ENCODE measurements around the gene GPC1. TPM values are rescaled to one million over a fixed set of nuclear protein-coding genes. Genes with fewer than 3 reads are reported as not detected.
A peak's percentile ranks its signal among the peaks of the same experiment; 100 is the strongest.
"Not testable (repeated sequence)": the region's sequence is repeated elsewhere in the genome, so short reads cannot be mapped to it uniquely, and the experiment has no call there.

GPC1 gene
- total RNA-seq, 1 experiment from 2014 or later, result 5.8 TPM

DNA sequence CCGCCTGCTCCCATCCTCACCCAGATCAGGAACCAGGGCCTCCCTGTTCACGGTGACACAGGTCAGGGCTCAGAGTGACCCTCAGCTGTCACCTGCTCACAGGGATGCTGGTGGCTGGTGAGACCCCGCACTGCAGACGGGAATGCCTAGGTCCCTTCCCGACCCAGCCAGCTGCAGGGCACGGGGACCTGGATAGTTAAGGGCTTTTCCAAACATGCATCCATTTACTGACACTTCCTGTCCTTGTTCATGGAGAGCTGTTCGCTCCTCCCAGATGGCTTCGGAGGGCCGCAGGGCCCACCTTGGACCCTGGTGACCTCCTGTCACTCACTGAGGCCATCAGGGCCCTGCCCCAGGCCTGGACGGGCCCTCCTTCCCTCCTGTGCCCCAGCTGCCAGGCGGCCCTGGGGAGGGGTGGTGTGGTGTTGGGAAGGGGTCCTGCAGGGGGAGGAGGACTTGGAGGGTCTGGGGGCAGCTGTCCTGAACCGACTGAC is 31.7 kb downstream of the GPC1 start:
- no peak for DNase-seq (ENCODE audit: low read depth, low spot score)

DNA sequence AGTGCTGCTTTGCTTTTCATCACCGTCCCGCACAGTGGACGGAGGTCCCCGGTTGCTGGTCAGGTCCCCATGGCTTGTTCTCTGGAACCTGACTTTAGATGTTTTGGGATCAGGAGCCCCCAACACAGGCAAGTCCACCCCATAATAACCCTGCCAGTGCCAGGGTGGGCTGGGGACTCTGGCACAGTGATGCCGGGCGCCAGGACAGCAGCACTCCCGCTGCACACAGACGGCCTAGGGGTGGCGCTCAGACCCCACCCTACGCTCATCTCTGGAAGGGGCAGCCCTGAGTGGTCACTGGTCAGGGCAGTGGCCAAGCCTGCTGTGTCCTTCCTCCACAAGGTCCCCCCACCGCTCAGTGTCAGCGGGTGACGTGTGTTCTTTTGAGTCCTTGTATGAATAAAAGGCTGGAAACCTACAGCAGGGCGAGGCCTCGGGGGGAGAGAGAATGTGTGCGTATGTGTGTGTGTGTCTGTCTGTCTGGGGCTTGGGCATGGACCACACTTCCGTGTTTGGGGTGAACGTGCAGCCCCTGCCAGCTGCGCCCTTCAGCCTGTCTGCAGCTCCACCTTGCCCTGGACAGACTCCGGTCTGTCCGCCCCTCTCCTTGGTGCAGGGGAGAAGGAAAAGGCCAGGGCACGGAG is 32.3 kb downstream of the GPC1 start:
- in situ Hi-C loops (cut with HindIII; ENCODE audit: low pct_unique_long_range_greater_than_20kb, low sequenced_read_pairs), result no loop called here
- no peak for DNase-seq (ENCODE audit: low read depth, low spot score)

More for the DNA sequence above, 31.7 kb downstream of the GPC1 start:
- in situ Hi-C loops (cut with HindIII; ENCODE audit: low pct_unique_long_range_greater_than_20kb, low sequenced_read_pairs), result no loop called here

DNA sequence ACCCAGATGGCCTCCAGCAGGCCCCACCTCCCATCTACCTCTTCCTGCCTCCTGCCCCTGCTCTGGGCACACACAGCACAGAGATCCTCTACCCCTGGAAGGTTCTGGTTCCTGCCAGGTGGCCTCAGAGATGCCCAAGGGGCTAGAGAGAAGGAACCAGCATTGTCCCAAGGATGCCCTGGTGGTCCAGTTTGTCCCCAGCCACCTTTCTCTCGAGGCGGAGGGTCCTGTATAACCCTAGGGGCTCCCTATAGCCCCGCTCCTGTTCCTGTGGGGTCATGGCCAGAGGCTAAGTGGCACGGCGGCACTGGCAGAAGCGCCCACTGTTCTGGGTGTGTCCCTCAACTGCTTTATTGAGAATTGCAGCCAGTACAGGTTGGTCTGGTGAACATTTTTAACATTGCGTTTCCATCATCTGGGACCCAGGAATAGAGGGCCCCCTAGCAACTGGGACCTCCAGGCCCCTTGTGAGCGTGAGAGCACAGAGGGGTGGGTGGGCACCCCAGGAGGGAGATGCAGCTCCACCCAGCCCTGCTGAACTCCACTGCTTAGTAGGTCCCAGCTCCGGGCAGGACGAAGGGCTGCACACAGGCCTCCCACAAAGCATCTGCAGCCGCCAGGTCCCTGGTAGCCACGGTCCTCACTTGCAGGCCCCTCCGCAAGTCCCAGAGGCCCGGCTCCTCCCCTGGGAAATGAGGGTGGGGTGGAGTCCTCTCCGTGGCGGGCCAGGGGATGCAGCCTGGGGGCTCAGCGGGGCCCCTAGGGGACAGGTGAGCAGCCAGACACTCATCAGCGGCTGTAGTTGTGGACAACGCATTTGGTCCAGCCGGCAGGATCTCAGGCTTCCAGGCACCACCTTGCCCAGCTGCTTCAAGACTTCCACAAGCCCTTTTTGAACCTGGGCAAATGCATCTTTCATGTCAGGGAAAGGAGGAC is 33.1 kb downstream of the GPC1 start:
- in situ Hi-C loops (cut with HindIII; ENCODE audit: low pct_unique_long_range_greater_than_20kb, low sequenced_read_pairs), result no loop called here

DNA sequence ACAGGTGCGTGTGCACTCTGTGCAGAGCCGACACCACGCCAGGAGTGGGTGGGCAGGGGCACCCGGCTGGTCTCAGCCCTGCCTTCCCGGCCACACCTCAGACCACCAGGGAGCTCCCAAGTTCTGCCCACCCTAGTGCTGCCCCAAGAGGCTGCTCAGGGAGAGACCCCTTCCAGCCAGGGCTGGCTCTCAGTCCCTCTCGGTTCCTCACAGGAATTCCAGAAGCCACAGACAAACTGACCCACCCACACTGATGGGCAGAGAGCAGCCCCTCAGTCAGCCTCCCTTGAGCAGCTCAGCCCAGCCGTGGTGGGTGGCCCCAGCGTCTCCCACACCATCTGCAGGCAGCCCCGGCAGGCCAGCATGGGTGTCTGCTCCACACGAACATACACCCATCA is 33.8 kb downstream of the GPC1 start:
- in situ Hi-C loops (cut with HindIII; ENCODE audit: low pct_unique_long_range_greater_than_20kb, low sequenced_read_pairs), result no loop called here
- DNase-seq (ENCODE audit: low read depth, low spot score), result no peak

More for the DNA sequence above, 33.1 kb downstream of the GPC1 start:
- no peak for DNase-seq (ENCODE audit: low read depth, low spot score)

DNA sequence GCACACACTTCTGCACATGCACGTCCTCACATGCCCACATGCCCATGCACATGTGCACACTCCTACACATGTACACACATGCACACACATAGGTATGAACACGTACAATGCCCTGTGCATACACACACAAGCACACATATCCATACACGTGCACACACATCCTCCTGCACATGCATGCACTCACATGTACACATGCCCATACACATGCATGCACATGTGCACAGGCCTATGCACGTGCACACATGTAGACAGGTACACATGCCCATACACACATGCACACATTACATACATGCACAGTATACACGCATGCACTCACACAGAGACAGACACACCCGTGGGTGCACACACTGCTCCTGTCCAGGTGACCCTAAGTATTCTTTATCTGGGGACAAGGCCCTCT is 34.3 kb downstream of the GPC1 start:
- DNase-seq (ENCODE audit: low read depth, low spot score), result no peak
- in situ Hi-C loops (cut with HindIII; ENCODE audit: low pct_unique_long_range_greater_than_20kb, low sequenced_read_pairs), result no loop called here

DNA sequence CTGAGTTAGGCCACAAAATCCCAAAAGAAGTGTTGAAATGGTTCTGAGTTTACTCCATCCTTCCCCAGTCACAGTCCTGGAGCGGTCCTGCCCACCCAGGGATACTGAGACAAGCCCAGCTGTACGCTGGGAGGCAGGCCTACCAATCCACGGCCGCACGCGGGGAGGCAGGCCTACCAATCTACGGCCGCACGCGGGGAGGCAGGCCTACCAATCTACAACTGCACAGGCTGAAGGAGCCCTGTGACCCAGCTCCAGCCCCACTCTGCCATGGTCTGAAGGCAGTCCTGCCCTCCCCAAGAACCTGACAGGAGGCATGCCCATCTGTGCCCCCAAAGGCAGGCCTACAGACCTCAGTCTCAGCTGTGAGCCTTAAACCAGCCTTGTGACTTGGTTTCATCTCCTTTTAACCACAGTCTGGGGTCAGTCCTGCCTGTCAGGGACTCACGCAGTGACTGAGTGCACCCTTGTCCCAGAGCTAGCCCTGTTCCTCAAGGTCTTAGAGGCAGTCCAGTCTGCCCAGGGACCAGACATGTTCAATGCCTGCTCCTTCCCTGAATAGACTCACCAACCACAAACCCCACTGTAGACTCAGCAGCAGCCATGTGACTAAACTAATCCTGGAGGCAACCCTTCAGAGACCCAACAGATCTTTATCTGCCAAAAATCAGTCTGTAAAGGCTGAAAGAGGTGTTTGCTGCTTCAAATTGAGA is 36.8 kb downstream of the GPC1 start:
- in situ Hi-C loops (cut with HindIII; ENCODE audit: low pct_unique_long_range_greater_than_20kb, low sequenced_read_pairs), result no loop called here
- DNase-seq (ENCODE audit: low read depth, low spot score), result no peak

DNA sequence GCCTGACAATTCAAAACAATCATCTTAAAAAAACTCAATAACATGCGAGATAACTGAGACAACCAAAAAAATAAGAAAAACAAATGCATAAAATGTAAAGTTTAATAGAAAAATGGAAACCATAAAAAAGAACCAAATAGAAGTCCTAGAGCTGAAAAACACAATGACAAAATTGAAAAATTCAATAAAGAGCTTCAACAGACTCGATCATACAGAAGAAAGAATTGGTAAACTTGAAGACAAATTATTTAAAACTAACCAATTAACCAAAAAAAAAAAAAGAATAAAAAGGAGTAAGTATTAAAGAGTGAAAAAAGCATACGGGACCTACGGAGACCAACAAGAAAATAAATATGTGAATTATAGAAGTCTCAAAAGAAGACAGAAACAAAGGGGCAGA is 37.7 kb downstream of the GPC1 start:
- in situ Hi-C loops (cut with HindIII; ENCODE audit: low pct_unique_long_range_greater_than_20kb, low sequenced_read_pairs), result no loop called here
- no peak for DNase-seq (ENCODE audit: low read depth, low spot score)

DNA sequence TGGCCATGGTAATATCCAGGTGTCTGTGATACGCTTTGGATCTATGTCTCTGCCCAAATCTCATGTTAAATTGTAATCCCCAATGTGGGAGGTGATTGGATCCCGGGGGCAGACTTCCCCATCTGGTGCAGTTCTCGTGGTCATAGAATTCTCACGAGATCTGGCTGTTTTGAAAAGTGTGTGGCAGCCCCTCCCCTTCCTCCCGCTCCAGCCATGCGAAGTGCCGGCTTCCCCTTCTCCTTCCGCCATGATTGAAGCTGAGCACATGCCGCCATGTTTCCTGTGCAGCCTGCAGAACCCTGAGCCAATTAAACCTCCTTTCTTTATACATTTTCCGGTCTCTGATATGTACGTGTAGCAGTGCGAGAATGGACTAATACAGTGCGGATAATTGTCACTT is 42.5 kb downstream of the GPC1 start:
- DNase-seq (ENCODE audit: low read depth, low spot score), result no peak
- in situ Hi-C loops (cut with HindIII; ENCODE audit: low pct_unique_long_range_greater_than_20kb, low sequenced_read_pairs), result no loop called here

DNA sequence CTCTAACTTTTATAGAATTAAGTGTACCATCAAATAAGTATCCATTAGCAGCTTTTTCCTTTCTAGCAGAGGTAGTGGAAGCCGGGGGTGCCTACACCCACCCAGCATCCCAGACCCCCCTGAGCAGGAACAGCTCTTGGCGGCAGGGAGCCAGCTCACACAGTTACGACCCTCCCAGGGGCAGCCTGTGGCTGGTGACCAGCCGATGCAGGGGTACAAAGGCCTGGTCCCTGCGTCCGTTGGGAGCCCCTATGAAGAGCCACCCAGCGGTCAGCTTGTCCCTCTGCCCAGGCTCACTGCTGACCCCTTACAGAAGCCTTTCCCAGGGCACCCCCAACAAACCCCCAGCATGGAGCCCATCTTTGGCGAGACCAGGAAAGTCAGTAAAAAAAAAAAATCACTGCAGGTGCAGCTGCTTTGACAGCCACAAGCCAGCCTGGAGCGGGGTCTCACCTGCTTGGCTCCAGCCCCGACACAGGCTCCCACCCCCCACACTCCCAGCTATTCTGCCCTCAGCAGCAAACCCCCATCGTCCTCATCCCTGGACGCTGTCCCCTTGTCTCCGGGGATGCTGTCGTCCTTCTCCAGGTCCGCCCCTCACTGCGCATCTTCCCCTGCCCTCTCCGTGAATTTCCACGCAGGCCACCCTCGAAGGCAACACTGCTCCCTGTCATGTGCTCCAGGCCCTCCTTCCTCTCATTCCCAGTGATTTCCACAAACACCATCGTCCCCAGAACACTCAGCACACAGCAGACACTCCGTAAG is 43.1 kb downstream of the GPC1 start:
- in situ Hi-C loops (cut with HindIII; ENCODE audit: low pct_unique_long_range_greater_than_20kb, low sequenced_read_pairs), result no loop called here

DNA sequence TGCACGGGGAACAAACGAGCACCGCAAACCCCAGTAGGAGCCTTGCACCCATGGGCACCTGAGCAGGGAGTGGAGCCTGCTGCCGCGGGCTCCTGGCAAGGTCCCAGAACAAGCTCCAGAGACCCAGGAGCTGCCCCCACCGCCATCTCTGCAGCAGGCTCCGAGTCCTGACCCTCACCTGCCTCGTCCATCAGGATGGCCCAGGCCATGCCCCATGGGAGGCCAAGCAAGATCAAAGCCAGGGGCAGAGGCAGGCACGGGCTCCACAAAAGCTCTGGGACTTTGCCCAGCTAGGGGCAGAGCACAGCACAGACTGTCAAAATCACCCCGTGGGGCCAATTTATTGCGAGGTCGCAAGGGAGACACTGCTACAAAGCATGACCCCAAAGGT is 43.6 kb downstream of the GPC1 start:
- in situ Hi-C loops (cut with HindIII; ENCODE audit: low pct_unique_long_range_greater_than_20kb, low sequenced_read_pairs), result no loop called here

More for the DNA sequence above, 43.1 kb downstream of the GPC1 start:
- no peak for DNase-seq (ENCODE audit: low read depth, low spot score)

DNA sequence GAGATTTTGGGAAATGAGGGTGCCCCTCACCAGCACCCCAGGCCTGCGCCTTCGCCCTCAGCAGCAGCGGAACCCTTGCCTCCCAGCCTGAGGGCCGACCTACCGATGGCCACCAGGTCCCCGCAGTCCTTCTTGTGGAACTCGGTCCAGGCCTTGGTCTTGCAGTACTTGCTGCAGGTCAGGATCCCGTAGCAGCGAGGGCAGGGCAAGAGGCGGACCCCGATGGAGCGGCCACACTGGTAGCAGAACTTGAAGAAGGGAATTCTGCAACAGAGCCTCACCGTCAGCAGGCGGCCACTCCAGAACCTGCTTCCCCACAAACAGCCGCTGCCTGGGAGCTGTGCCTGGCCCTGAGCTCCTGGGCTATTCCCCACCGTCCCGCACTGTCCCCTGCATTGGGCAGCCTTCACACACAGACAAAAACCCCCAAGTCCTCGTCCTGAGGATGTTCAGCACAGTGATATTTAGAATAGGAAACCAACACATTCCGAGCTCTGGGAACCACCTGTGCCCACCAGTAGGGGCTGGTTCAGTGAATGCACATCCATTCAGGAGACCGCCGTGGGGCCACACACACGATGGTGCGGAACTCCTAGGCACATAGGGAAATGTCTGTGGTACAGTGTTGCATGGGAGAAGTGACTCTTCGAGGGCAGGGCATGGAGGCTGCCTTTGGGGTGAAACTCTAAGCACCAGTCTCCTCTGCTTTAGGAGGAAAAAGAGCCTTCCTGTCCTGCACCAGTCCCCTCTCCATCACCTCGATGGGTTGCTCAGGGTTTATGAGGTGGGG is 45.6 kb downstream of the GPC1 start:
- in situ Hi-C loops (cut with HindIII; ENCODE audit: low pct_unique_long_range_greater_than_20kb, low sequenced_read_pairs), result no loop called here
- no peak for DNase-seq (ENCODE audit: low read depth, low spot score)

More for the DNA sequence above, 43.6 kb downstream of the GPC1 start:
- no peak for DNase-seq (ENCODE audit: low read depth, low spot score)

DNA sequence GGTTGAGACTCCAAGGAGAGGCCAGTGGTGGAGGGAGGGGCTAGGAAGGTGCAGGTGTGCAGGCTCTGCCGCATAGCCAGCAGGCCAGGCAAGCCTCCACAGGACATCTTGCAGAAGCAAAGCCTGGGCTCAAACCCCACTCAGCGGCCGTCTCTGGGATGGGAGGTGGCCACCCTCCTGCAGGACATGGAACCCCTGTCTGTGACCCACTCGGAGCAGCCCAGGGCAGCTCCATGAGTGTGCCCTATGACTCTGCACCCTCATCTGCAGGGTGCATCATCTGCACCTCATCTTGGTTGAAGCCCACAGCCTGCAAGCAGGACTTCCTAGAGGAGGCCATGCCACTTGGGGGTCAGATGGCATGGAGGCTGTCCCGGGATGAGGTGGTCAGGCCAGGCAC is 46.3 kb downstream of the GPC1 start:
- in situ Hi-C loops (cut with HindIII; ENCODE audit: low pct_unique_long_range_greater_than_20kb, low sequenced_read_pairs), result no loop called here
- DNase-seq (ENCODE audit: low read depth, low spot score), result no peak

DNA sequence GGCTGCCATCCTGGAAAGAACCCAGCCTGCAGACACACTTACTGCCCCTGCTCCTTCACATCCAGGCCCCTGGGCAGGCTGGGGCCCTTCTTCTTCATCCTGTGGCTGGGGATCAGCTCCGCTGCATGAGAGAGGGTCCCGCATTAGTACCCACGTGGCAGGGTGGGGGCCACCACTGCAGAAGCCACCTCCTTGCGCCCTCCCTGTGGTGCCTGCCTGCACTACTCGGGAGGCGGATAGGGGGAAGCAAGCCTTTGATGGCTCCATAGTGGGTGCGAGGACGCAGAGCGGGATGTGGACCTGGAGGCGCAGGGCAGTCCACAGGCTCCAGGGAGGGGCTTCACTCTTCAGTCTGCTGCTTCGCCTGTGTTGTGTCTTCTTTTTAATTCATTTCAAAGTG is 46.7 kb downstream of the GPC1 start:
- DNase-seq (ENCODE audit: low read depth, low spot score), result no peak
- in situ Hi-C loops (cut with HindIII; ENCODE audit: low pct_unique_long_range_greater_than_20kb, low sequenced_read_pairs), result no loop called here

DNA sequence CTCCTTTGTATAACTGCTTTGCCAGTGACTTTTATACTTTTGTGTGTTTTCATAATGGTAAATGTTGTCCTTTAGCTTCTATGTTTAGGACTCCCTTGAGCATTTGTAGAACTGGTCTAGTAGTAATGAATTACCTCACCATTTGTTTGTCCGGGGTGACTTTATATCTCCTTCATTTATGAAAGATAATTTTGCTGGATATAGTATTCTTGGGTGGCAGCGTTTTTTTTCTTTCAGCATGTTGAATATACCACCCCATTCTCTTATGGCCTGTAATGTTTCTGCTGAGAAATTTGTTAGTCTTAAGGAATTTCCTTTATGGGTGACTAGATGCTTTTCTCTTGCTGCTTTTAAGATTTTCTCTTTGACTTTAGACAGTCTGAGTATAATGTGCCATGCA is 56.0 kb downstream of the GPC1 start:
- no peak for DNase-seq (ENCODE audit: low read depth, low spot score)
- in situ Hi-C loops (cut with HindIII; ENCODE audit: low pct_unique_long_range_greater_than_20kb, low sequenced_read_pairs), result no loop called here

DNA sequence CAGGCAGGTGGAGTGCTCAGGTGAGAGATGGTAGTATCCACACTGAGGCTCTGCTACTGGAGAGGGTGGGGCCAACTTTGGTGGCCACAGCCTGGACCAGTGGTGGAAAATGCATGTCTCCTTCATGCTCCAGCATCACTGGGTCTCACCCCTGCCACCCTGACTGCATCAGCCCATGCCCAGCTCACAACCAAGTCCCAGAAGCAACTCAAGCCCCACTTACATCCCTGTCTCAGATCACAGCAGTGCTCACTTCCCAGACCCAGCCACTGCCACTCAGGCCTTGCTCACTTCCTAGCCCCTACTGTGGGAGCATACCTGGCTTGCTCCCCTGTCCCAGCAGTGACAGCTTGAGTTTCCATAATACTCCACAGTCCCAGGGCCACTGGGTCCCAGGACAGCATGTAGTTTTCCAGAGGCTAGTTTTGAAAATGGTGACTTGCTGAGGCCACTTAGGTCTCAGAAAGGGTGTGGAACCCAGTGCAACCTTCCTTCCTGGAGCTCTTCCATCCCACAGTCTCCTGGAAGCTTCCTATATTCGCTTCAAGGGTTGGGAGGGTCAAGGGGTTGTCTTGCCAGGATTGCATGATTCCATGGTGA is 58.8 kb downstream of the GPC1 start:
- DNase-seq (ENCODE audit: low read depth, low spot score), result no peak
- in situ Hi-C loops (cut with HindIII; ENCODE audit: low pct_unique_long_range_greater_than_20kb, low sequenced_read_pairs), result no loop called here

DNA sequence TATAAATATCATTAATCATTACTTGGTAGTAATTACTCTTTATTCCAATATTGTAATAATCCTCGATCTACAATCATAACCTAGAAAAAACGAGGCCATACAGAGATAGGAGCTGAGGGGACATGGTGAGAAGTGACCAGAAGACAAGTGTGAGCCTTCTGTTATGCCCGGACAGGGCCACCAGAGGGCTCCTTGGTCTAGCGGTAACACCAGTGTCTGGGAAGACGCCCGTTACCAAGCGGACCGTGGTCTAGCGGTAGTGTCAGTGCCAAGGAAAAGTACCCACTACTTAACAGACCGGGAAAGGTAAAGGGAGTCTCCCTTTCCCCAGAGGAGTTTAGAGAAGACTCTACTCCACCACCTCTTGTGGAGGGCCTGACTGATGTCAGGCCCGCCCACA is 59.5 kb downstream of the GPC1 start:
- DNase-seq (ENCODE audit: low read depth, low spot score), result peak; percentile 21
- in situ Hi-C loops (cut with HindIII; ENCODE audit: low pct_unique_long_range_greater_than_20kb, low sequenced_read_pairs), result not testable (repeated sequence)

Data from SK-MEL-5 (cell line).